Fibroblast of lung (primary cell): Measurements from ENCODE around the gene IVD. TPM values are rescaled to one million over a fixed set of nuclear protein-coding genes. Genes with fewer than 3 reads are reported as not detected.

ENCODE experiments used
- DNase-seq, 2 donors: peaks; one replicate each; pipeline versions ENCODE4 v3.0.0 to v3.0.0-alpha.2; 2010; ENCODE audit warnings: low read depth in 2 of 2
- H2AFZ ChIP-seq: 2 replicates; pipeline ENCODE4 v1.5.1; 2012; ENCODE audit warnings: low read length, control low read depth, inconsistent platforms
- H3K27ac ChIP-seq: 2 replicates; pipeline ENCODE4 v1.5.1; 2011; ENCODE audit warnings: low read length, control low read depth; ENCODE audit not compliant: insufficient read depth
- H3K27me3 ChIP-seq: 2 replicates; pipeline ENCODE4 v1.5.1; 2011; ENCODE audit warnings: mild to moderate bottlenecking, low read length; ENCODE audit not compliant: control insufficient read depth, insufficient read depth
- H3K36me3 ChIP-seq: 2 replicates; pipeline ENCODE4 v1.5.1; 2011; ENCODE audit warnings: low read length; ENCODE audit not compliant: control insufficient read depth, insufficient read depth
- H3K4me1 ChIP-seq: 2 replicates; pipeline ENCODE4 v1.5.1; 2011; ENCODE audit warnings: low read length; ENCODE audit not compliant: control insufficient read depth, insufficient read depth; ENCODE audit errors: extremely low read depth
- H3K4me2 ChIP-seq: 2 replicates; pipeline ENCODE4 v1.5.1; 2011; ENCODE audit warnings: low read length, control low read depth; ENCODE audit not compliant: insufficient read depth; ENCODE audit errors: extremely low read depth
- H3K4me3 ChIP-seq, 4 experiments: fragments of 200-600 bp in 1 of 4; sonication (generic) in 1 of 4; replicated peaks in 1 of 4; 2 replicates each; pipeline ENCODE4 v1.5.1; 2011 to 2016; ENCODE audit warnings: low read length in 4 of 4, low read depth in 3 of 4, mild to moderate bottlenecking in 3 of 4, control low read depth in 2 of 4, inconsistent platforms in 1 of 4, mixed read lengths in 1 of 4; ENCODE audit not compliant: insufficient read depth in 1 of 4; ENCODE audit errors: control extremely low read depth in 1 of 4
- H3K79me2 ChIP-seq: 2 replicates; pipeline ENCODE4 v1.5.1; 2012; ENCODE audit warnings: mild to moderate bottlenecking, low read length, inconsistent platforms; ENCODE audit not compliant: control insufficient read depth, insufficient read depth
- H3K9ac ChIP-seq: 2 replicates; pipeline ENCODE4 v1.5.1; 2011; ENCODE audit warnings: mild to moderate bottlenecking, low read length, control low read depth; ENCODE audit not compliant: insufficient read depth
- H3K9me3 ChIP-seq: 2 replicates; pipeline ENCODE4 v1.5.1; 2012; ENCODE audit warnings: low read depth, low read length; ENCODE audit not compliant: control insufficient read depth, insufficient read depth
- H4K20me1 ChIP-seq: 2 replicates; pipeline ENCODE4 v1.5.1; 2011; ENCODE audit warnings: low read length; ENCODE audit not compliant: control insufficient read depth, insufficient read depth; ENCODE audit errors: extremely low read depth
- EZH2 ChIP-seq: IDR thresholded peaks from 2 replicates; pipeline ENCODE4 v1.5.1; 2012; ENCODE audit warnings: low read length, control low read depth, mild to moderate bottlenecking; ENCODE audit errors: missing control alignments
- polyA plus RNA-seq, 2 donors: library from polyadenylated mRNA; depleted of rRNA in 1 of 2; stranded (reverse) in 1 of 2; unstranded in 1 of 2; fragments of >200 nt; gene quantifications; 2 replicates each; pipeline ENCODE4 v1.2.1, GENCODE V29; 2011 to 2012; ENCODE audit warnings: missing spikeins in 1 of 2
- total RNA-seq: library from RNA; depleted of rRNA; stranded (reverse); fragments of >200 nt; gene quantifications from 2 replicates; pipeline ENCODE4 v1.2.1, GENCODE V29; 2014
- TF ChIP-seq, protein P1 (sequence below), 2 donors: IDR thresholded peaks in 1 of 2; conservative IDR thresholded peaks in 1 of 2; 1 replicate in 1 of 2; 2 replicates in 1 of 2; pipeline ENCODE4 v1.5.1; 2011 to 2012; ENCODE audit warnings: low read length in 2 of 2, control low read depth in 1 of 2, inconsistent platforms in 1 of 2, low read depth in 1 of 2, mild to moderate bottlenecking in 1 of 2

The IVD gene
- total and polyA plus RNA-seq, 2 donors (not counting 1 experiment from before 2014, with no cell fraction given) = 37.9 to 61.8 TPM

- no peak overlapping the region for H3K27ac ChIP-seq
- no peak overlapping the region for H2AFZ ChIP-seq
- H3K4me3 ChIP-seq = no peak overlapping the region
- no peaks in the 10 kb centered on the region for H3K36me3 ChIP-seq
- H3K4me1 ChIP-seq = peaks cover 6% of the 10 kb centered on the region
- H3K9ac ChIP-seq = no peak overlapping the region
- H3K4me2 ChIP-seq = no peak overlapping the region
- H4K20me1 ChIP-seq = peaks cover under 1% of the 10 kb centered on the region
- DNase-seq = no peak
- H3K79me2 ChIP-seq = peaks cover 3% of the 10 kb centered on the region
- no peak for TF ChIP-seq EZH2
- TF ChIP-seq, protein P1, sequence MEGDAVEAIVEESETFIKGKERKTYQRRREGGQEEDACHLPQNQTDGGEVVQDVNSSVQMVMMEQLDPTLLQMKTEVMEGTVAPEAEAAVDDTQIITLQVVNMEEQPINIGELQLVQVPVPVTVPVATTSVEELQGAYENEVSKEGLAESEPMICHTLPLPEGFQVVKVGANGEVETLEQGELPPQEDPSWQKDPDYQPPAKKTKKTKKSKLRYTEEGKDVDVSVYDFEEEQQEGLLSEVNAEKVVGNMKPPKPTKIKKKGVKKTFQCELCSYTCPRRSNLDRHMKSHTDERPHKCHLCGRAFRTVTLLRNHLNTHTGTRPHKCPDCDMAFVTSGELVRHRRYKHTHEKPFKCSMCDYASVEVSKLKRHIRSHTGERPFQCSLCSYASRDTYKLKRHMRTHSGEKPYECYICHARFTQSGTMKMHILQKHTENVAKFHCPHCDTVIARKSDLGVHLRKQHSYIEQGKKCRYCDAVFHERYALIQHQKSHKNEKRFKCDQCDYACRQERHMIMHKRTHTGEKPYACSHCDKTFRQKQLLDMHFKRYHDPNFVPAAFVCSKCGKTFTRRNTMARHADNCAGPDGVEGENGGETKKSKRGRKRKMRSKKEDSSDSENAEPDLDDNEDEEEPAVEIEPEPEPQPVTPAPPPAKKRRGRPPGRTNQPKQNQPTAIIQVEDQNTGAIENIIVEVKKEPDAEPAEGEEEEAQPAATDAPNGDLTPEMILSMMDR (conservative IDR thresholded peaks at IDR 0.05 in 1 of 2, IDR thresholded peaks at IDR 0.05 in 1 of 2; ENCODE audit: low read depth in 1 of 2, low read length in 2 of 2) = no peak
- no peaks in the 10 kb centered on the region for H3K9me3 ChIP-seq
- H3K27me3 ChIP-seq = peaks cover 69% of the 10 kb centered on the region
Measured at GRCh38 chr15:40437752-40438687, 32.4 kb downstream of the IVD start.

- no peak for DNase-seq
- TF ChIP-seq, protein P1 (conservative IDR thresholded peaks at IDR 0.05 in 1 of 2, IDR thresholded peaks at IDR 0.05 in 1 of 2; ENCODE audit: low read depth in 1 of 2, low read length in 2 of 2) = no peak
- no peak for TF ChIP-seq EZH2
- H3K27me3 ChIP-seq = peaks cover 62% of the 10 kb centered on the region
Measured at GRCh38 chr15:40438712-40439111, 33.1 kb downstream of the IVD start.

DNA sequence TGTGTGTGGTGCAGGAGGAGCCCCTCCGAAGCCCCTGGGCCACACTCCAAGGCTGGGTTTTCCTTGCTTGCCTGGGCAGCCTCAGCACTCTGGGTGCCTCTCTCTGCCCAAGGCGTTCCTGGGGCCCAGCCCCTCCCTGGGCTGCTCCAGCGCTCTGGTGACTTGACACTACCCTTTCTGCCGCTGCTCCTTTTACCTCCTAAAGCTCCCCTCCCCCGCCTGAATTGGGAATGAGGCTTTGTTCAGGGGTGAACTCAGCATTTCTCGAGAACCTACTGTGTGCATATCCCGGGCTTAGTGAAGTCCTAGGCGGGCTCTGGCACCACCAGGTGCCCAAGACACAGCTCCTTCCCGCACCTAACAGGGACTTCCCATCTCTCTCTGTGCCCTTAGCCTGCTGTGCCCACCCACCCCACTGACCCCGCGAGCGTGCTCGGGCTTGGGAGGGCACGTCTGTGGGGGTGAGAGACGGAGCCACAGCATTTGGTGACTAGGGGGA, 33.9 kb downstream of the IVD start:
- Histone ChIP-seq H3K9me3 (no peaks in the 10 kb centered on the region), H3K4me1 (peaks cover 6% of the 10 kb centered on the region), H4K20me1 (peaks cover 3% of the 10 kb centered on the region), H3K36me3 (no peaks in the 10 kb centered on the region), H3K4me3 (peak overlapping the region; percentile 52 to 64 (median 60)), H2AFZ (peak overlapping the region; percentile 71), H3K4me2 (peak overlapping the region; percentile 97), H3K79me2 (peaks cover 5% of the 10 kb centered on the region), H3K9ac (no peak overlapping the region), H3K27me3 (peaks cover 56% of the 10 kb centered on the region), H3K27ac (no peak overlapping the region)
- TF ChIP-seq, protein P1 (conservative IDR thresholded peaks at IDR 0.05 in 1 of 2, IDR thresholded peaks at IDR 0.05 in 1 of 2; ENCODE audit: low read depth in 1 of 2, low read length in 2 of 2) = no peak
- TF ChIP-seq EZH2 = no peak
- DNase-seq = no peak

More at GRCh38 chr15:40438712-40439111, 33.1 kb downstream of the IVD start:
- peaks cover 3% of the 10 kb centered on the region for H4K20me1 ChIP-seq
- H3K36me3 ChIP-seq = no peaks in the 10 kb centered on the region
- no peak overlapping the region for H2AFZ ChIP-seq
- H3K4me3 ChIP-seq = no peak overlapping the region
- H3K4me1 ChIP-seq = peaks cover 6% of the 10 kb centered on the region
- H3K4me2 ChIP-seq = no peak overlapping the region
- H3K9me3 ChIP-seq = no peaks in the 10 kb centered on the region
- H3K9ac ChIP-seq = no peak overlapping the region
- H3K79me2 ChIP-seq = peaks cover 5% of the 10 kb centered on the region
- H3K27ac ChIP-seq = no peak overlapping the region
